Bronchial epithelial cell (primary cell): ENCODE data around the gene RIT2. TPM values are rescaled to one million over a fixed set of nuclear protein-coding genes. Genes with fewer than 3 reads are reported as not detected.

ENCODE experiments used
- DNase-seq: peaks from one replicate; pipeline ENCODE4 v3.0.0-alpha.2; 2010; ENCODE audit warnings: low read depth
- FAIRE-seq: peaks from 2 replicates; lab custom pipeline; 2011; peaks lifted over from hg19 to GRCh38; lab: Jason Lieb, UNC
- H3K27me3 ChIP-seq: 2 replicates; pipeline ENCODE4 v1.5.1; 2011; ENCODE audit warnings: low read length; ENCODE audit not compliant: control insufficient read depth, insufficient read depth
- H3K36me3 ChIP-seq: 2 replicates; pipeline ENCODE4 v1.5.1; 2011; ENCODE audit warnings: low read length; ENCODE audit not compliant: control insufficient read depth, insufficient read depth
- H3K4me3 ChIP-seq: 2 replicates; pipeline ENCODE4 v1.5.1; 2011; ENCODE audit warnings: mild to moderate bottlenecking, low read depth, low read length, control low read depth
- CTCF ChIP-seq: IDR thresholded peaks from 2 replicates; pipeline ENCODE4 v1.5.1; 2011; ENCODE audit warnings: mild to moderate bottlenecking, moderate library complexity, low read length, control low read depth, inconsistent platforms; ENCODE audit not compliant: insufficient read depth, severe bottlenecking
- total RNA-seq: library from RNA; depleted of rRNA; stranded (reverse); fragments of >200 nt; gene quantifications from 2 replicates; pipeline ENCODE4 v1.2.1, GENCODE V29; 2014

Gene RIT2
- total RNA-seq, 1 donor from 2014 or later = not detected

GRCh38 chr18:42839408-42839807 lies 276.1 kb downstream of the RIT2 start:
- no peak for FAIRE-seq
- DNase-seq = no peak
- Histone ChIP-seq H3K27me3 (no peaks in the 10 kb centered on the region), H3K36me3 (no peaks in the 10 kb centered on the region), H3K4me3 (no peak overlapping the region)
- TF ChIP-seq CTCF = no peak

GRCh38 chr18:42838546-42839145 lies 276.8 kb downstream of the RIT2 start:
- H3K4me3 ChIP-seq = no peak overlapping the region
- no peaks in the 10 kb centered on the region for H3K36me3 ChIP-seq
- FAIRE-seq (no peak), DNase-seq (no peak)
- no peaks in the 10 kb centered on the region for H3K27me3 ChIP-seq
- TF ChIP-seq CTCF = no peak

GRCh38 chr18:42830936-42831335 lies 284.5 kb downstream of the RIT2 start:
- TF ChIP-seq CTCF = no peak
- DNase-seq (no peak), FAIRE-seq (no peak)
- H3K36me3 ChIP-seq = no peaks in the 10 kb centered on the region
- H3K4me3 ChIP-seq = no peak overlapping the region
- H3K27me3 ChIP-seq = no peaks in the 10 kb centered on the region

- no peak overlapping the region for H3K4me3 ChIP-seq
- no peak for FAIRE-seq
- DNase-seq = no peak
- TF ChIP-seq CTCF = no peak
- no peaks in the 10 kb centered on the region for H3K36me3 ChIP-seq
- no peaks in the 10 kb centered on the region for H3K27me3 ChIP-seq
These were observed 286.6 kb downstream of the RIT2 start for GRCh38 chr18:42828881-42829280.

- no peak overlapping the region for H3K4me3 ChIP-seq
- TF ChIP-seq CTCF = no peak
- H3K27me3 ChIP-seq = no peaks in the 10 kb centered on the region
- DNase-seq (no peak), FAIRE-seq (no peak)
- no peaks in the 10 kb centered on the region for H3K36me3 ChIP-seq
These were observed 291.3 kb downstream of the RIT2 start for GRCh38 chr18:42824178-42824577.

GRCh38 chr18:42822711-42823110 lies 292.8 kb downstream of the RIT2 start:
- Histone ChIP-seq H3K4me3 (no peak overlapping the region), H3K36me3 (no peaks in the 10 kb centered on the region), H3K27me3 (no peaks in the 10 kb centered on the region)
- no peak for TF ChIP-seq CTCF
- FAIRE-seq (no peak), DNase-seq (no peak)
